ENCODE measurements around the gene WASL. TPM values are rescaled to one million over a fixed set of nuclear protein-coding genes. Genes with fewer than 3 reads are reported as not detected.

The WASL gene
- total RNA-seq, 2 experiments from 2014 or later: 4.4 to 6.3 TPM

- Histone ChIP-seq H3K4me1 (ENCODE audit: insufficient read depth, low read length, poor library complexity, severe bottlenecking) (no peaks in the 10 kb centered on the region), H3K9me2 (ENCODE audit: insufficient read depth, low read length) (no peaks in the 10 kb centered on the region), H3K9me3 (ENCODE audit: low read length) (peaks cover 42% of the 10 kb centered on the region), H3K4me2 (ENCODE audit: low read length) (no peak overlapping the region), H3K27ac (ENCODE audit: low read depth, low read length, poor library complexity, severe bottlenecking) (no peak overlapping the region), H4K20me1 (ENCODE audit: insufficient read depth, low read length) (no peaks in the 10 kb centered on the region; the same call in 1 of the 2 replicates), H2AFZ (ENCODE audit: low read length) (no peak overlapping the region), H3K79me2 (ENCODE audit: insufficient read depth, low read depth, low read length) (peaks cover 98% of the 10 kb centered on the region), H3K4me3 (ENCODE audit: low read depth, low read length, poor library complexity, severe bottlenecking) (no peak overlapping the region), H3K36me3 (ENCODE audit: insufficient read depth, low read length) (peaks cover 35% of the 10 kb centered on the region)
- CTCF ChIA-PET (ENCODE audit: unreplicated experiment): no interaction called here
- POLR2A ChIA-PET: interaction anchor here (0.6 to 1.1 kb wide), 6 partner anchors 10 to 483 kb away, joined by 3 to 4 read pairs (median 3); no protein-coding TSS in a partner anchor
- no peak for DNase-seq (ENCODE audit: low spot score)
- intact Hi-C loops (cut with micrococcal nuclease; ENCODE audit: unreplicated experiment): no loop called here
- TF ChIP-seq CTCF (conservative IDR thresholded peaks at IDR 0.05; ENCODE audit: low read length) (no peak), EZH2phosphoT487 (IDR thresholded peaks at IDR 0.05; ENCODE audit: borderline replicate concordance, low read depth, low read length) (no peak)
- no TSS peak for BruUV-seq (replicated peaks)
Measured at GRCh38 chr7:123735539-123735938, 13.3 kb downstream of the WASL start.

GRCh38 chr7:123734498-123734897 lies 14.3 kb downstream of the WASL start:
- POLR2A ChIA-PET: interaction anchor here (0.7 to 1.1 kb wide), 4 partner anchors 9 to 47 kb away, joined by 3 to 4 read pairs (median 3); no protein-coding TSS in a partner anchor
- DNase-seq (ENCODE audit: low spot score): no peak
- Histone ChIP-seq H3K79me2 (ENCODE audit: insufficient read depth, low read depth, low read length) (peaks cover 98% of the 10 kb centered on the region), H3K4me2 (ENCODE audit: low read length) (no peak overlapping the region), H4K20me1 (ENCODE audit: insufficient read depth, low read length) (0 out of 2 replicates have a peak, but pooled peaks cover 2% of the 10 kb centered on the region), H3K27ac (ENCODE audit: low read depth, low read length, poor library complexity, severe bottlenecking) (no peak overlapping the region), H3K9me3 (ENCODE audit: low read length) (peaks cover 42% of the 10 kb centered on the region), H3K36me3 (ENCODE audit: insufficient read depth, low read length) (peaks cover 34% of the 10 kb centered on the region), H3K9me2 (ENCODE audit: insufficient read depth, low read length) (no peaks in the 10 kb centered on the region), H2AFZ (ENCODE audit: low read length) (no peak overlapping the region), H3K4me1 (ENCODE audit: insufficient read depth, low read length, poor library complexity, severe bottlenecking) (no peaks in the 10 kb centered on the region), H3K4me3 (ENCODE audit: low read depth, low read length, poor library complexity, severe bottlenecking) (no peak overlapping the region)
- intact Hi-C loops (cut with micrococcal nuclease; ENCODE audit: unreplicated experiment): no loop called here
- TF ChIP-seq EZH2phosphoT487 (IDR thresholded peaks at IDR 0.05; ENCODE audit: borderline replicate concordance, low read depth, low read length): no peak
- no peak for TF ChIP-seq CTCF (conservative IDR thresholded peaks at IDR 0.05; ENCODE audit: low read length)
- CTCF ChIA-PET (ENCODE audit: unreplicated experiment): no interaction called here
- no TSS peak for BruUV-seq (replicated peaks)

- H4K20me1 ChIP-seq (ENCODE audit: insufficient read depth, low read length): 0 out of 2 replicates have a peak, but pooled peaks cover 5% of the 10 kb centered on the region
- H3K9me3 ChIP-seq (ENCODE audit: low read length): peaks cover 42% of the 10 kb centered on the region
- H3K4me3 ChIP-seq (ENCODE audit: low read depth, low read length, poor library complexity, severe bottlenecking): no peak overlapping the region
- ChIA-PET CTCF (ENCODE audit: unreplicated experiment) (no interaction called here), POLR2A (interaction anchor here (0.7 to 1.6 kb wide), 4 partner anchors 9 to 22 kb away, joined by 3 to 4 read pairs (median 3); partner anchors contain the start of gene WASL)
- intact Hi-C loops (cut with micrococcal nuclease; ENCODE audit: unreplicated experiment): no loop called here
- no peak overlapping the region for H2AFZ ChIP-seq (ENCODE audit: low read length)
- H3K9me2 ChIP-seq (ENCODE audit: insufficient read depth, low read length): no peaks in the 10 kb centered on the region
- TF ChIP-seq EZH2phosphoT487 (IDR thresholded peaks at IDR 0.05; ENCODE audit: borderline replicate concordance, low read depth, low read length) (no peak), CTCF (conservative IDR thresholded peaks at IDR 0.05; ENCODE audit: low read length) (no peak)
- no peaks in the 10 kb centered on the region for H3K4me1 ChIP-seq (ENCODE audit: insufficient read depth, low read length, poor library complexity, severe bottlenecking)
- H3K36me3 ChIP-seq (ENCODE audit: insufficient read depth, low read length): peaks cover 34% of the 10 kb centered on the region
- no TSS peak for BruUV-seq (replicated peaks)
- no peak overlapping the region for H3K27ac ChIP-seq (ENCODE audit: low read depth, low read length, poor library complexity, severe bottlenecking)
- no peak overlapping the region for H3K4me2 ChIP-seq (ENCODE audit: low read length)
- no peak for DNase-seq (ENCODE audit: low spot score)
- peaks cover 95% of the 10 kb centered on the region for H3K79me2 ChIP-seq (ENCODE audit: insufficient read depth, low read depth, low read length)
Measured at GRCh38 chr7:123732413-123733091, 16.3 kb downstream of the WASL start.
